NCI-H1694 (cell line): Measurements from ENCODE around the gene CPNE7.
"Not testable (repeated sequence)": the region's sequence is repeated elsewhere in the genome, so short reads cannot be mapped to it uniquely, and the experiment has no call there.

Experiments used
- DNase-seq: peaks from one replicate; lab custom pipeline; 2025; lab: John Stamatoyannopoulos, UW

CPNE7 gene

GRCh38 chr16:89583895-89584644, 8.5 kb downstream of the CPNE7 start:
- no peak for DNase-seq

- no peak for DNase-seq
Measured at GRCh38 chr16:89584768-89585549, 9.4 kb downstream of the CPNE7 start.

GRCh38 chr16:89586218-89586617, 10.7 kb downstream of the CPNE7 start:
- DNase-seq: no peak

GRCh38 chr16:89586853-89587252, 11.3 kb downstream of the CPNE7 start:
- no peak for DNase-seq

- DNase-seq: not testable (repeated sequence)
Measured at GRCh38 chr16:89587676-89588075, 12.1 kb downstream of the CPNE7 start.

GRCh38 chr16:89588413-89589109, 13.0 kb downstream of the CPNE7 start:
- no peak for DNase-seq

GRCh38 chr16:89589241-89589926, 13.8 kb downstream of the CPNE7 start:
- no peak for DNase-seq

- no peak for DNase-seq
Measured at GRCh38 chr16:89593841-89594240, 18.3 kb downstream of the CPNE7 start.

GRCh38 chr16:89595330-89596060, 19.9 kb downstream of the CPNE7 start:
- no peak for DNase-seq

- DNase-seq: no peak
Measured at GRCh38 chr16:89596061-89596689, 20.6 kb downstream of the CPNE7 start.

GRCh38 chr16:89596957-89597649, 21.5 kb downstream of the CPNE7 start:
- DNase-seq: no peak

- no peak for DNase-seq
Measured at GRCh38 chr16:89598199-89598598, 22.6 kb downstream of the CPNE7 start.

GRCh38 chr16:89599451-89599858, 23.9 kb downstream of the CPNE7 start:
- no peak for DNase-seq

GRCh38 chr16:89599902-89600301, 24.3 kb downstream of the CPNE7 start:
- DNase-seq: no peak

- no peak for DNase-seq
Measured at GRCh38 chr16:89600427-89600826, 24.9 kb downstream of the CPNE7 start.

- DNase-seq: no peak
Measured at GRCh38 chr16:89600956-89601355, 25.4 kb downstream of the CPNE7 start.

- no peak for DNase-seq
Measured at GRCh38 chr16:89601906-89602272, 26.3 kb downstream of the CPNE7 start.

- no peak for DNase-seq
Measured at GRCh38 chr16:89602273-89602951, 26.9 kb downstream of the CPNE7 start.

GRCh38 chr16:89602952-89603590, 27.5 kb downstream of the CPNE7 start:
- DNase-seq: no peak
